ENCODE data around the gene FAM131C. TPM values are rescaled to one million over a fixed set of nuclear protein-coding genes. Genes with fewer than 3 reads are reported as not detected.

Gene FAM131C
- total RNA-seq, 1 donor from 2014 or later: 1.4 TPM

DNA sequence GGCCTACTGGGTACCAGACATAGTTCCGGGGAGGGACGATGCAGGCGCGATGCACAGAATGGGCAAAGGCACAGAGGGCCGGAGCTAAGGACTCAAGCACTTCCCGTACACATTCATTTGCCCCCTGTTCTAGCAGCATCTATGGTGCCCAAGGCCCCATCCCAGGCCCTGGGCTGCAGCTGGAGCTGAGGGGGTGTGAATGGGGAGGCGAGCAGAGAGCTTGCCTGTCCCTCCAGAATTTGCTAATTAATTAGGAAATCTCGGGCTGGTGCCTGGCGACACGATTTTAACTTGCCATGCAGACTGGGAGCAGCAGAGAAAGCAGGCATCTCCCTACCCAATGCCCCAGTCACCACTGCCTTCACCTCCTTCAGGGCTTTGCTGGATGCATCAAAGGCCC lies 46.5 kb upstream of the FAM131C start:
- Mint-ChIP-seq H3K4me1 (ENCODE audit: unreplicated experiment) (peaks cover 53% of the 10 kb centered on the region), H3K27ac (no peak overlapping the region), H3K4me3 (no peak overlapping the region), H3K36me3 (peaks cover 8% of the 10 kb centered on the region), H3K27me3 (peaks cover 4% of the 10 kb centered on the region), H3K9me3 (no peaks in the 10 kb centered on the region)
- TF ChIP-seq, protein P1, sequence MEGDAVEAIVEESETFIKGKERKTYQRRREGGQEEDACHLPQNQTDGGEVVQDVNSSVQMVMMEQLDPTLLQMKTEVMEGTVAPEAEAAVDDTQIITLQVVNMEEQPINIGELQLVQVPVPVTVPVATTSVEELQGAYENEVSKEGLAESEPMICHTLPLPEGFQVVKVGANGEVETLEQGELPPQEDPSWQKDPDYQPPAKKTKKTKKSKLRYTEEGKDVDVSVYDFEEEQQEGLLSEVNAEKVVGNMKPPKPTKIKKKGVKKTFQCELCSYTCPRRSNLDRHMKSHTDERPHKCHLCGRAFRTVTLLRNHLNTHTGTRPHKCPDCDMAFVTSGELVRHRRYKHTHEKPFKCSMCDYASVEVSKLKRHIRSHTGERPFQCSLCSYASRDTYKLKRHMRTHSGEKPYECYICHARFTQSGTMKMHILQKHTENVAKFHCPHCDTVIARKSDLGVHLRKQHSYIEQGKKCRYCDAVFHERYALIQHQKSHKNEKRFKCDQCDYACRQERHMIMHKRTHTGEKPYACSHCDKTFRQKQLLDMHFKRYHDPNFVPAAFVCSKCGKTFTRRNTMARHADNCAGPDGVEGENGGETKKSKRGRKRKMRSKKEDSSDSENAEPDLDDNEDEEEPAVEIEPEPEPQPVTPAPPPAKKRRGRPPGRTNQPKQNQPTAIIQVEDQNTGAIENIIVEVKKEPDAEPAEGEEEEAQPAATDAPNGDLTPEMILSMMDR (conservative IDR thresholded peaks at IDR 0.05): no peak
- no peak for DNase-seq (ENCODE audit: extremely low spot score, unreplicated experiment)

DNA sequence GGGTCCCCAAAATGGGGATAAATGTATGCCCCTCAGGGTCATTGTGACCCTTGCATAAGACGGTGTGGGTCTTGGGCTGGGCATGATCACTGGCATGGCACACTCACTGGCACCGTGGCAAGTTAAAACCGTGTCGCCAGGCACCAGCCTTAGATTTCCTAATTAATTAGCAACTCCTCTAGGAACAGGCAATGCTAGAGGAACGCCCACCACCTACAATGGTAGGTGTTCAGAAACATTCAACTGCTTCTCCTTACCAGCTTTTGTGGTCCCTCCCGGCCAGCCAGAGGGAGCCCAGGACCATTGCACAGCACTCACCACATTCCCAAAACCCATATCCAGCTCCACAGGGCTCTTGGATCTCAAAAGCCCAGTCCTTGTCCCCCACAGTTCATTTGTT lies 46.1 kb upstream of the FAM131C start:
- no peak overlapping the region for H3K4me3 Mint-ChIP-seq
- peak overlapping the region; percentile 21 for H3K27ac Mint-ChIP-seq
- H3K36me3 Mint-ChIP-seq: peaks cover 6% of the 10 kb centered on the region
- H3K4me1 Mint-ChIP-seq (ENCODE audit: unreplicated experiment): peaks cover 49% of the 10 kb centered on the region
- peaks cover 4% of the 10 kb centered on the region for H3K27me3 Mint-ChIP-seq
- TF ChIP-seq, protein P1 (conservative IDR thresholded peaks at IDR 0.05): no peak
- DNase-seq (ENCODE audit: extremely low spot score, unreplicated experiment): no peak
- no peaks in the 10 kb centered on the region for H3K9me3 Mint-ChIP-seq

DNA sequence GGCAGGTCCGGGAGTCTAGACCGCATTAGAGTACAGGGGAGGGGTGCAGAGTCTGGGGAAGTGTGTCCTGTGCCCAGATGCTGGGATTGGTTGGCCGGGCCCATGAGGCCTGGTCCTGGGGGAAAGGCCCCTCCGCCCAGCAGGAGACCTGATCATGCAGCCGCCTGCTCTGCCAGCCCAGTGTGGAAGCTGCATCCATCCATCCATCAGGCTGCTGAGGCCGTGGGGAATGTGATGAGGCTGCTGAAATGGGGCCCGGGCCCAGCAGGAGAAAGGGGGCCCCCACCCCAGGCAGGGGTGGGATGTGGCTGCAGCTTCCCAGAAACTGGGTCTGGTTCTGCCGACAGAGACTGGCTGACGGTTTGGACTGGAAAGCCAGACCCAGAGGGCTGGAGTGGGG lies 45.3 kb upstream of the FAM131C start:
- Mint-ChIP-seq H3K4me1 (ENCODE audit: unreplicated experiment) (peaks cover 42% of the 10 kb centered on the region), H3K4me3 (no peak overlapping the region), H3K36me3 (peaks cover 4% of the 10 kb centered on the region), H3K27ac (peak overlapping the region; percentile 47), H3K9me3 (no peaks in the 10 kb centered on the region), H3K27me3 (peaks cover 4% of the 10 kb centered on the region)
- DNase-seq (ENCODE audit: extremely low spot score, unreplicated experiment): no peak
- TF ChIP-seq, protein P1 (conservative IDR thresholded peaks at IDR 0.05): no peak

DNA sequence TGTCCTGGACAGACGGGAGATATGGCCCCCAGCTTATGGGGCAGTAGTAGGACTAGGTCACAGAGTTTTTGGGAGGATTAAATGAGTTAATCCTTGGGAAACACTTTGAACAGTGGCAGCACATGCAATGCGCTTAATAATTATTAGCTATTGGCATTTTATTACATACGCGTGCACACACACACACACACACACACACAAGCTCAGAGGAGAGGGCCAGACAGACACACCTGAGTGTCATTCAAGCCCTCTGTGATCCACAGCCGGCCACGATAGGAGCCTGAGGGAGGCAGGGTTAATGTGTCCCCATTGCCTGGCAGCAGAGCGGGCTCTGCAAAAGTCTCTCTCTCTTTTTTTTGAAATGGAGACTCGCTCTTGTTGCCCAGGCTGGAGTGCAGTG lies 44.5 kb upstream of the FAM131C start:
- Mint-ChIP-seq H3K9me3 (no peaks in the 10 kb centered on the region), H3K4me1 (ENCODE audit: unreplicated experiment) (peaks cover 38% of the 10 kb centered on the region), H3K27me3 (peaks cover 4% of the 10 kb centered on the region), H3K36me3 (peaks cover under 1% of the 10 kb centered on the region), H3K4me3 (no peak overlapping the region), H3K27ac (peak overlapping the region; percentile 47)
- no peak for DNase-seq (ENCODE audit: extremely low spot score, unreplicated experiment)
- TF ChIP-seq, protein P1 (conservative IDR thresholded peaks at IDR 0.05): no peak

DNA sequence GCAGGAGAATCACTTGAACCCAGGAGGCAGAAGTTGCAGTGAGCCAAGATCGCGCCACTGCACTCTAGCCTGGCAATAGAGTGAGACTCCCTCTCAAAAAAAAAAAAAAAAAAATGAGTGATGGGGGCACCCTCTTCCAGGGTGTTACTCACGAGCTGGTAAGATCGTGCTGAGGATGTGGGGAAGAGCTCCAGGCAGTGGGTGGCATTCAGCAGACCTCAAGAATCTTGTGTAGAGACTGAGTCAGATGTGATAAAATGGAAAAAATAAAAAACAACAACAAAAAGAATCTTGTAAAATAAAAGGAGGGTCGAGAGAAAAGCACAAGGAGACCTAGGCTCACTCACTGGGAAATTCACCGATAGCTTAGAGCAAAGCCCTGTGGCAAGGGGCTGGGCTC lies 43.9 kb upstream of the FAM131C start:
- TF ChIP-seq, protein P1 (conservative IDR thresholded peaks at IDR 0.05): no peak
- Mint-ChIP-seq H3K9me3 (no peaks in the 10 kb centered on the region), H3K4me1 (ENCODE audit: unreplicated experiment) (peaks cover 32% of the 10 kb centered on the region), H3K27me3 (peaks cover 4% of the 10 kb centered on the region), H3K27ac (peak overlapping the region; percentile 47), H3K4me3 (no peak overlapping the region), H3K36me3 (no peaks in the 10 kb centered on the region)
- no peak for DNase-seq (ENCODE audit: extremely low spot score, unreplicated experiment)

DNA sequence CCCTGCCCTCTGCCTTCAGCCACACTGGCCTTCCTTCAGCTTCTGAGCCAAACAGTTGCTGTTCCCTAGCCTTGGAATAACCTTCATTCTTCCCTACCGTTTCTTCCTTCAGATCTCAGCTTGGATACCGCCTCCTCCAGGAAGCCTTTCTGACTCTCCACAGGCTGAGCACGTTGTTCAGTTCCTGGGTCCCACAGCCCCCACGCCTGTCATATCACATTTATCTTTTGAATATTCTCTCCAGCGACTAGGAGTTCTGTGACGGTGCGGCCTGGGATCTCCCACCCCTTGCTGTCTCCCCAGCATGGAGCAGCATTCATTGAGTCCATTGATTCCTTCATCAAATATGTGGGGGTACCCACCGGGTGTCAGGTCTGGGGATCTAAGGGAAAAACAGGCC lies 43.2 kb upstream of the FAM131C start:
- TF ChIP-seq, protein P1 (conservative IDR thresholded peaks at IDR 0.05): no peak
- H3K4me1 Mint-ChIP-seq (ENCODE audit: unreplicated experiment): peaks cover 31% of the 10 kb centered on the region
- peaks cover 7% of the 10 kb centered on the region for H3K27me3 Mint-ChIP-seq
- H3K9me3 Mint-ChIP-seq: no peaks in the 10 kb centered on the region
- no peak overlapping the region for H3K4me3 Mint-ChIP-seq
- no peaks in the 10 kb centered on the region for H3K36me3 Mint-ChIP-seq
- H3K27ac Mint-ChIP-seq: peak overlapping the region; percentile 71
- DNase-seq (ENCODE audit: extremely low spot score, unreplicated experiment): no peak

Measured in type B pancreatic cell (in vitro differentiated cells).